ENCODE results near the gene IL21R.

Gene IL21R

DNA sequence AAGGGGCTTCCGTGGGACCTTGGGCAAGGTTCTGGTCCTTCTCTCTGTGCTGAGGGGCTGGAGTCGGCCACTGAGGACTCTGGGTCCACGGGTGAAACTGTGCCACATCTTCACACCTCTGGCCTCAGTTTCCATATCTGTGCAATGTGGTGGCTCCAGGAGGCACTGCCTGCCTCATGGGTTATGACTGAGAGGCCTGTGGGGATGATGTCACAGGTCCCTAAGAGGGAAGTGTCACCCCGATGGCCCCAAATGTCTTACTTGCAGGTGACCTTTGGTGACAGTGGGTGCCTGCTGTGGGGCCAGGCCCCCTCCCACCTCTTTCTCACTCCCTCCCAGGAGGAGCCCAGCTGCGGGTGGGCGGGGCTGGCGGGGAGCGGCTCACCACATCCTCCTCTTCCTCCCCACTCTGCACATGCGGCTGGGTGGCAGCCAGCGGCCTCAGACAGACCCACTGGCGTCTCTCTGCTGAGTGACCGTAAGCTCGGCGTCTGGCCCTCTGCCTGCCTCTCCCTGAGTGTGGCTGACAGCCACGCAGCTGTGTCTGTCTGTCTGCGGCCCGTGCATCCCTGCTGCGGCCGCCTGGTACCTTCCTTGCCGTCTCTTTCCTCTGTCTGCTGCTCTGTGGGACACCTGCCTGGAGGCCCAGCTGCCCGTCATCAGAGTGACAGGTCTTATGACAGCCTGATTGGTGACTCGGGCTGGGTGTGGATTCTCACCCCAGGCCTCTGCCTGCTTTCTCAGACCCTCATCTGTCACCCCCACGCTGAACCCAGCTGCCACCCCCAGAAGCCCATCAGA lies at the start of gene IL21R:
Gene IL21R (plus strand): TSS at position 407 of the 801 bp plus-strand sequence. CDS start 27,898 bp downstream, outside the sequence.
- peak; percentile 89 for DNase-seq

DNA sequence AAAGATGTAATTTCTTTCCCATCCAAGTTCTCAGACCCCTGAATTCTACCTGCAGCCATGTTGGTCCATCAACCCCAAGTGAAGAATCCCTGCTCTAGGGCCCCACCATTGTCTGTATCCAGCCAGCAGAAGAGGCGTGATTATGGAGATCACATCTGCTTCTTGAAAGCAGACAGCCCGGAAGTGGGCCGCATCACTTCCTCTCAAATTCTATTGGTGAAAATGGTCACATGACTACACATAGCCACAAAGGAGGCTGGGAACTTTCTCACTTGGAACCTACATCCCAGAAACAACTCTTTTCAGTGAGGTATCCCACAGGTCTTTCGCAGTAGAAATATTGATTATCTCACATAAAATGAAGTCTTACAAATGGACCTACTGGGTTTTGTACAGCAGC lies 48.1 kb upstream of the IL21R start:
- DNase-seq: no peak

- peak; percentile 39 for DNase-seq
Observed at GRCh38 chr16:27355610-27356009, 46.4 kb upstream of the IL21R start.

DNA sequence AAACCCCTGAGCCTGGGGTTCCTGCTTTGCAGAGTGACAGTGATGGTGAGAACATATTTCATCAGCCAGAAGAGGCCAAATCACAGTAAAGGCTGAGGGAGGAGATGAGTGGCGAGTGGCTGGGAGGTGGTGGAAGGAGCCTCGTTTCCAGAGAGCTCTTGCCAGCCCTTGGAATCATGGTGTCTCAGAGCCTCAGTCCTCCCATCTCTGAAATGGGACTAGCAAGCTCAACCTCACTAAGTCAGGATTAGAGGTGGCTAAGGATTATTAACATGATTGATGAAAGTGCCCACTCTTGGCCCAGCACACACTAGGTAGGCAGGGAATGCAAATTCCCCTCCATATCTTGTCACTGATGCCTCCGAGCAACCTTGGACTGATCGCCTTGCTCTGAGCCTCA lies 45.2 kb upstream of the IL21R start:
- DNase-seq: no peak

- no peak for DNase-seq
Observed at GRCh38 chr16:27359051-27359450, 42.9 kb upstream of the IL21R start.

DNA sequence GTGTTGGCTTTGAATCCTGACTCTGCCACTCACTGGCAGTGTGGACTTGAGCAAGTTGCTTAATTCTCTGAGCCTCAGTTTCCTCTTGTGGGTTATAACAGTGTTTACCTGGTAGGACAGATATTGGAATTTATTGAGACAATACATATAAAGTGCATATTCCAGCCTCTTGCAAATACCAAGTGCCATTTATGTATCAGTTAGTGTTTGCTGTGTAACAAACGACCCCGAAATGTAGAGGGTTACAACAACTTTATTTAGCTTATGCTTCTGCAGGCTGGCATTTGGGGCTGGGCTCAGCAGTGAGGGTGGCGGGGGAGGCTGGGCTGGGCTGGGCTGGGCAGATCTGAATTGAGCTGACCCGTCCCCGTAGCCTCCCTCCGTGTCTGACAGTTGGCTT lies 42.4 kb upstream of the IL21R start:
- no peak for DNase-seq

DNA sequence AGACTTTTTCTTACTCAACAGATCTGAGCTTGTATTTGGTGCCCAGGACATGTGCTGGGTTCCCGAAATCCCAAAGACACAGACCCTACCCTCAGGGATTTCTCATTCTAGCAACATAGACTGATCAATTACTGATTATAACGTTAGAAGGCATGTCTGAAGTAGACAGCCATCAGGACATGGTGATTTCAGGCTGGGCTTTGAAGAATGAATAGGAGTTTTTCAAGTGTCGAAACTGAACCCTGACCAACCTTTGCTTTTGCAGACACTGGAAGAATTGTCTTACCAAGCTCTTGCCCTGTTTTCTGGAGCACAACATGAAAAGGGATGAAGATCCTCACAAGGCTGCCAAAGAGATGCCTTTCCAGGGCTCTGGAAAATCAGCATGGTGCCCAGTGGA lies 40.0 kb upstream of the IL21R start:
- no peak for DNase-seq

DNA sequence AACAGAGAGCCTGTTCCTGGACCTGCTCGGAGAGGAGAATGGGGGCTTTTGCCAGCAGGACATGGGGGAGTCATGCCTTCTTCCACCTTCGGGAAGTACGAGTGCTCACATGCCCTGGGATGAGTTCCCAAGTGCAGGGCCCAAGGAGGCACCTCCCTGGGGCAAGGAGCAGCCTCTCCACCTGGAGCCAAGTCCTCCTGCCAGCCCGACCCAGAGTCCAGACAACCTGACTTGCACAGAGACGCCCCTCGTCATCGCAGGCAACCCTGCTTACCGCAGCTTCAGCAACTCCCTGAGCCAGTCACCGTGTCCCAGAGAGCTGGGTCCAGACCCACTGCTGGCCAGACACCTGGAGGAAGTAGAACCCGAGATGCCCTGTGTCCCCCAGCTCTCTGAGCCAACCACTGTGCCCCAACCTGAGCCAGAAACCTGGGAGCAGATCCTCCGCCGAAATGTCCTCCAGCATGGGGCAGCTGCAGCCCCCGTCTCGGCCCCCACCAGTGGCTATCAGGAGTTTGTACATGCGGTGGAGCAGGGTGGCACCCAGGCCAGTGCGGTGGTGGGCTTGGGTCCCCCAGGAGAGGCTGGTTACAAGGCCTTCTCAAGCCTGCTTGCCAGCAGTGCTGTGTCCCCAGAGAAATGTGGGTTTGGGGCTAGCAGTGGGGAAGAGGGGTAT lies 39.3 kb upstream of the IL21R start:
- DNase-seq: no peak

DNA sequence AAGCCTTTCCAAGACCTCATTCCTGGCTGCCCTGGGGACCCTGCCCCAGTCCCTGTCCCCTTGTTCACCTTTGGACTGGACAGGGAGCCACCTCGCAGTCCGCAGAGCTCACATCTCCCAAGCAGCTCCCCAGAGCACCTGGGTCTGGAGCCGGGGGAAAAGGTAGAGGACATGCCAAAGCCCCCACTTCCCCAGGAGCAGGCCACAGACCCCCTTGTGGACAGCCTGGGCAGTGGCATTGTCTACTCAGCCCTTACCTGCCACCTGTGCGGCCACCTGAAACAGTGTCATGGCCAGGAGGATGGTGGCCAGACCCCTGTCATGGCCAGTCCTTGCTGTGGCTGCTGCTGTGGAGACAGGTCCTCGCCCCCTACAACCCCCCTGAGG lies 38.7 kb upstream of the IL21R start:
- no peak for DNase-seq

DNA sequence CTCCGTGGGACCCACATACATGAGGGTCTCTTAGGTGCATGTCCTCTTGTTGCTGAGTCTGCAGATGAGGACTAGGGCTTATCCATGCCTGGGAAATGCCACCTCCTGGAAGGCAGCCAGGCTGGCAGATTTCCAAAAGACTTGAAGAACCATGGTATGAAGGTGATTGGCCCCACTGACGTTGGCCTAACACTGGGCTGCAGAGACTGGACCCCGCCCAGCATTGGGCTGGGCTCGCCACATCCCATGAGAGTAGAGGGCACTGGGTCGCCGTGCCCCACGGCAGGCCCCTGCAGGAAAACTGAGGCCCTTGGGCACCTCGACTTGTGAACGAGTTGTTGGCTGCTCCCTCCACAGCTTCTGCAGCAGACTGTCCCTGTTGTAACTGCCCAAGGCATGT lies 38.2 kb upstream of the IL21R start:
- DNase-seq: no peak

- DNase-seq: no peak
Observed at GRCh38 chr16:27364493-27365141, 37.4 kb upstream of the IL21R start.

DNA sequence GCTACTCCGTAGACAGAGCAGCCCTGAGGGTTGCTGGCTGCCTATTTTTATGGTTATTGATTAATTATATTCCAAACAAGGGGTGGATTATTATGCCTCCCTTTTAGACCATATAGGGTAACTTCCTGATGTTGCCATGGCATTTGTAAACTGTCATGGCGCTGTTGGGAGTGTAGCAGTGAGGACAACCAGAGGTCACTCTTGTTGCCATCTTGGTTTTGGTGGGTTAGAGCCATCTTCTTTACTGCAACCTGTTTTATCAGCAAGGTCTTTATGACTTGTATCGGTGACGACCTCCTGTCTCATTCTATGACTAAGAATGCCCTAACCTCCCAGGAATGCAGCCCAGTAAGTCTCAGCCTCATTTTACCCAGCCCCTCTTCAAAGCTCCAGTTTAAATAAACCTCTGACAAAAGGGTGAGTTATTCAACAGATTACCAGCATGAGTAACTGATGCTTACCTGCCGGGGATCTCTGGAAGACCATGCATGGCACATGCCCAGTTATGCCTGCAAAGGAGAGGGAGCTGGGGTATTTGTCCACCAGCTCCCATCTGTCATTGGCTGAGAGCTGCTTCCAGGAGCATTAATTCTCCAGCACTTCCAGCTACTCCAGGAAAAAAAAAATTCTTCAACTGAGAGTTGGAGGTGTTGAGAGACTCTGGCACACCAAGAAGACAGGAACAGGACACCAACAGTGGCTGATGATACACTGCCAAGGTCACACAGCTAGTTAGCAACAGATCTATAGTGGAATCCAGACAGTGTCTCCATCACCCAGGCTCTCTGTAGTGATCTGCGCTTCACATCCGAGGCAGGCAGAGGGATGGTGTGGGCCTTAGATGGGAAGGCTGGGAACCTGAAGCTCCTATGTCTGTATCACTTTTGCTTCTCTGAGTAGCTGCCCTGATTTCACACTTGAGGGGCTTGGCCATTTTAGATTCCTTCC lies 36.6 kb upstream of the IL21R start:
- DNase-seq: no peak

DNA sequence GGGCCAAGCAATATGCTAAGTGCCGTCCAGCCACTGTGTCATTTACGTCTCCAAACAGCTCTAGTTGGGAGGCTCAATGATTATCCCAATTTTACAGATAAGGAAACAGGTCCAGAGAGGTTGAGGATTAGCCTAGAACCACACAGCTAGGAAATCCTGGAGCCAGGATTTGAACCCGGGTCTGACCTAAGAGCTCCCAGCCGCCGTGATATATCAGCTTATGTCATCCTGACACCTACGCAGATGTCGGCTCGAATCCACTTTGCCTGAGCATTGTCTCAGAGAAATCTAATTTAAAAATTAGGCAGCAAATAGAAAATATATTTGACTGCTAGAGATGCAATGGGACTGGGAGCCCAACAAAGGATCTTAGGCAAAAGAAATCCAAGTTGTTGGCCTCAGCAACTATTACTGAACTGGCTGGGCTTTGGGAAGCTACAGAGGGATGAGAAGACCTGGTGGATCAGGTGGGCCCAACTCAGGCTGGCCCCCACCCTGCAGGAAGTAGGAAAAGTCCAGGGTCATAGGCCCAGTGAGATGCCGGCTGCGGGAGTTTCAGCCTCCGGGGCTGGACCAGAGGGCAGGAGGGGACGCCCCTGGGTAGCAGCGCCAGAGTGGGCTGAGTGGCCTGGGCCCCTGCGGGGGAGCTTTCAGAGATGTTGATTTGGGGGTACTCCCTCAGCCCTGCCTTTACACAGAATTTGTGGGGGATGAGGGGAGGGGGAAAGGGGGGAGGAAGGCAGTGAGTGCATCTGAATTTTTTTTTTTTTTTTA lies 35.1 kb upstream of the IL21R start:
- no peak for DNase-seq

DNA sequence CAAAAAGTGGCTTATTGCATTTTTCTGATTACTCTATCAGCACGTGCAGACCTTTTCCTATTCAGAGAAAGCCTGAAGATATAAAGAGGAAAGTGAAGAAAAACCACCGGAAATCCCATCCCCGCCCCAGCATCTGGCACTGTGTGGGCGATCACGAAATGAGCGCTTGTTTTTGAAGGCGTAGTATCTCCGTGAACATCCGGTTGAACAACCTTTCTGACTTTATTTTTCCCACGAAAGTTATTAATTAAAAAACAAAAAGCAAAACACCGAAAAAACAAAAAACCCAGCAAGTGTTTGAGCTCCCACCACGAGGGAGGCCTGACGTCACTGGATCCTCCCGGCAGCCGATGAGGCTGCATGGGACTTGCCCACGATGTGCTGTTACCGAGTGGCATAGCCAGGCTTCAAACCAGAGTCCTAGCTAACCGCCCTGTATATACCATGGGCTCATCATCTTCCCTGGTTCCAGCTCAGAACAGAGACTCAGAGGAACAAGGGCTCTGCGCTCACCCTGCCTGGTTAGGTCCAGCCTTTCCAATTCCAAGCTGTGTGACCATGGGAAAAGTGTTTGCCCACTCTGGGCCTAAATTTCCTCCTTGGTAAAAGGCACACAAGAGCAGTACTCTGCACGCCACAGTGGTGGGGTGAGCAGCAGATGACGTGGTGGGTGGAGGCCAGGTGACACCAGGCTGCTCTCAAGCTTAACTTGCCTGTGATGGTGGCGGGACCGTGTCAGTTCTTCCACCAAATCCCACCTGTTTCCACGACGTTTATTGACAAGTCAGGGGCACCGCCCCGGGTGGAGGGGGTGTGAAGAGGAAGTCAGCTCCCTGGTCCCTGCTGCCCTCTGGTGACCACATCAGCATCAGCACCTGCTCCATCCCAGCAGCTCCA lies 34.3 kb upstream of the IL21R start:
- DNase-seq: peak; percentile 87

GRCh38 chr16:27368358-27368722 lies 33.6 kb upstream of the IL21R start:
- DNase-seq: no peak

GRCh38 chr16:27369806-27370205 lies 32.2 kb upstream of the IL21R start:
- no peak for DNase-seq

GRCh38 chr16:27370318-27370717 lies 31.7 kb upstream of the IL21R start:
- no peak for DNase-seq

DNA sequence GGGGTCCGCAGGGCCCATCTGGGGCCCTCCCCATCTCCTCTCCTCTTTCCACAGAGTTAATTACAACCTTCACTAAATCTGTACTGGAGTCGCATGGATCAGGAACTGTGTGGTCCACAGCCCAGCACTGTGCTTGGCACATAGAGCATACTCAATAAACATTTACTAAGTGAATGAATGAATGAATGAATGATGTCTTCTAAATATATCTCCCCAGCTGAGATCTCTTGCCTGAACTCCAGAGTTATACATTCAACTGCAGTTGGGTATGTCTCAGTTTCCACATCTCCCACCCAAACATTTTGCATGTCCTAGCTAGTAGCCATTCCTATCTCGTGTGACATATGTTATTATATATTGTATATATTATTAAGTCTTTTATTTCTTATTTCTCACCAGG lies 28.7 kb upstream of the IL21R start:
- DNase-seq: no peak

DNA sequence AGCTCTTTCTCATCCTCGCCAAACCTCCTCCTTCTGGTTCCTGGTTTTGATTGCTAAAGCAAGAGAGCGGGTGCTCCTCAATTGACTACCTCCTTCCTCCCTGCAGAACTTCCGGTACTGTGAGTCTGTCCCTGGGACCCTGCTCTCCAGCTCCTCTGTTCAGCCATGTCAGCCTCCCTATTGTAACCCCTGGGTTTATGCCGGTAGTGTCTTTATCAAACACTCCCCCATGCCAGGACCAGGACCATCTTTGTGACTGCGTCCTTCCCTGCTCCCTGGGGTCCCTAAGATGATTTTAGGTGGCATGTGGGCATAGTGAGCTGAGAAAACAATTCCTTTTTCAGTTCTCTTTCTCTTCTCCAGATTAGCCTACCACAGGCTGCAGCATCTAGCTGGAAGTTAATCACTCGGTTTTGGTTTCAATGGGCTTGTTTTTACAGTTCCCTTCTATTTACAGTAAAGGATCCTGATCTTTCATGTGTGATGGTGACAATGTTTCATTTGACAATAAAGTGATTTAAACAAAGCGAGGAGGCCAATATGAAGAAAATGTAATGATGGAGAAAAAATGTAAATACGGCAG lies 27.7 kb upstream of the IL21R start:
- peak; percentile 67 for DNase-seq

- DNase-seq: peak; percentile 64
Observed at GRCh38 chr16:27374804-27375425, 27.1 kb upstream of the IL21R start.

Data from activated CD4-positive, alpha-beta T cell treated with anti-CD3 and anti-CD28 coated beads, Interleukin-10, Interleukin-2, amounts not matched to agents 100 ng/mL and 50 ng/mL, durations not matched to agents 16 hours and 8 hours (primary cell).